ENCODE measurements around the gene NUAK1.

DNA sequence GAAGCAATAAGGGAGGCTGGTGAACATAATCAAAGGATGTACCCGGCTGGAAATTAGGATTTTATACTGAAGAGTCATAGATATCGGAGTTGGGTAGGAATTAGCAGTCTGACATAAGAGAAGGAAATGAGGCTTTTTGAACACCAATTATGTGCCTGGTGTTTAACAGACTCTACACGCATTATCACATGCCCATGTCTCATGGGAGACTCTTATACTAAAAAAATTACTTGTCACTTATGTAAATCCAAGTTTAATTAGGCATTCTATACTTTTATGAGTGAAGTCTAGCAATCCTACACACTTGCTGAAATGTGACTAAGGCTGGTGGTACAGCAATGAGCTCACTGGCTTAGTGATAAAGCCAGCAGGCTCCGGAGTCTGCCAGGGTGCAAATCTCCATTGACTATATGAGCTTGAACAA lies 93.5 kb downstream of the NUAK1 start:
- TF ChIP-seq, protein P1, sequence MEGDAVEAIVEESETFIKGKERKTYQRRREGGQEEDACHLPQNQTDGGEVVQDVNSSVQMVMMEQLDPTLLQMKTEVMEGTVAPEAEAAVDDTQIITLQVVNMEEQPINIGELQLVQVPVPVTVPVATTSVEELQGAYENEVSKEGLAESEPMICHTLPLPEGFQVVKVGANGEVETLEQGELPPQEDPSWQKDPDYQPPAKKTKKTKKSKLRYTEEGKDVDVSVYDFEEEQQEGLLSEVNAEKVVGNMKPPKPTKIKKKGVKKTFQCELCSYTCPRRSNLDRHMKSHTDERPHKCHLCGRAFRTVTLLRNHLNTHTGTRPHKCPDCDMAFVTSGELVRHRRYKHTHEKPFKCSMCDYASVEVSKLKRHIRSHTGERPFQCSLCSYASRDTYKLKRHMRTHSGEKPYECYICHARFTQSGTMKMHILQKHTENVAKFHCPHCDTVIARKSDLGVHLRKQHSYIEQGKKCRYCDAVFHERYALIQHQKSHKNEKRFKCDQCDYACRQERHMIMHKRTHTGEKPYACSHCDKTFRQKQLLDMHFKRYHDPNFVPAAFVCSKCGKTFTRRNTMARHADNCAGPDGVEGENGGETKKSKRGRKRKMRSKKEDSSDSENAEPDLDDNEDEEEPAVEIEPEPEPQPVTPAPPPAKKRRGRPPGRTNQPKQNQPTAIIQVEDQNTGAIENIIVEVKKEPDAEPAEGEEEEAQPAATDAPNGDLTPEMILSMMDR (IDR thresholded peaks at IDR 0.05; ENCODE audit: insufficient read depth, low read length), result no peak
- TF ChIP-seq POLR2AphosphoS5 (IDR thresholded peaks at IDR 0.05; ENCODE audit: low read depth), result no peak
